ENCODE measurements around the gene KCNAB1. TPM values are rescaled to one million over a fixed set of nuclear protein-coding genes. Genes with fewer than 3 reads are reported as not detected.
"Not testable (repeated sequence)": the region's sequence is repeated elsewhere in the genome, so short reads cannot be mapped to it uniquely, and the experiment has no call there.

The KCNAB1 gene
- total RNA-seq, 1 donor from 2014 or later = under 0.01 TPM

DNA sequence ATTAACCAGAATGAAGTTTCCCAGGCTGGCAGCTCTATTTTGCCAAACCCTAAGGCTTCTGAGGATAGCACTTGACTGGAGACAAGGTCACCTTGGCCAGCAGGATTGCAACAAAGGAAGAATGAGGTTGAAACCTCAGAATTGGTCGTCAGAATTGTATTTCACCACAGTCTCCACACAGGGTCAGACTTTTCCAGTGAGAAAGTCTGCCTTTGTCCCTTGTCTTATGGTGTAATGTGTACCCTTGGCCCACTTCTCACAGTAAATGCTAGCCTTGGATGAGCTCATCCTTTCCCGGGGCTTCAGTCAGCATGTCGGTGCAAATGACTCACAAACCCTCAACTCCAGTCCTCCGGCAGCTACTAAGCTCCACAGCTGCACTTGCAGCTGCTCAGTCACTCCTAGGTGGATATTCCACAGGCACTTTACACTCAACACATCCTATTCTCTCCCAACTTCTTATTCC is 414.8 kb downstream of the KCNAB1 start:
- DNase-seq (ENCODE audit: low read depth in 2 of 2) = peak; percentile 70 to 97

- DNase-seq (ENCODE audit: low read depth in 2 of 2) = no peak
These were observed 415.4 kb downstream of the KCNAB1 start for GRCh38 chr3:156535798-156536197.

DNA sequence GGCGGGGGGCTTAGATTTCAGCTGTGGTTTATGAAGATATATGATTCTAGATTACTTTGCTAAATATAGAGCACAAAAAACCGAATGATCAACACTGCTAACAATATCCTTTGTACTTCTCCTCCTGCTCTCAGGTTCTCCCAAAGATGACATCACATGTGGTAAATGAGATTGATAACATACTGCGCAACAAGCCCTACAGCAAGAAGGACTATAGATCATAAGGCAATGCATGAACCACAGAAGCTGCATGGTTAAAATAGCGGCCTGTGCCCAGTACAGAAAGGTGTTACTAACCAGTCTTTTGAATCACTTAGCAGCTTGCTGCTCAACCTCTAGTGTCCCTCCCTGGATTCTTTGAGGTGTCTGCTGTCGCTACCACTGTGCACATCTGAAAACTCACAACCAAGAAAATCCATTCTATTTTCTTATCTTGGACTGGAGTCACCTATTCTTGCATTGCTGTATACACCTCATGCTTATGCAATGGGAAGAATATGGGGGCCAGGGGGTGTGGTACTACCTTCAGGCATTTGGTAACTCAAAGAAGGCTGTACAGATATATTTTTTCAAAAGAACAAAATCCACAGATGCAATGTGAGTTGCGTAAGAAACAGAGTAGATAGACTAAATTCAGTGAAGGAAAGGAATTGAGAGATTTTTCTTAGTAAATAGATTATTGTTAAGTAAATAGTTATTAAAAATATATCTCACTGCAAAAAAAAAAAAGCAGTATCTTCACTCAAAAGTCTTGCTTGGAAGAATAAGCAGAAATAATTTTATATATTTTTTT is 416.3 kb downstream of the KCNAB1 start:
- DNase-seq (ENCODE audit: low read depth in 2 of 2) = no peak

GRCh38 chr3:156539051-156539450 is 418.7 kb downstream of the KCNAB1 start:
- DNase-seq (ENCODE audit: low read depth in 2 of 2) = no peak

GRCh38 chr3:156539802-156540201 is 419.4 kb downstream of the KCNAB1 start:
- no peak for DNase-seq (ENCODE audit: low read depth in 2 of 2)

DNA sequence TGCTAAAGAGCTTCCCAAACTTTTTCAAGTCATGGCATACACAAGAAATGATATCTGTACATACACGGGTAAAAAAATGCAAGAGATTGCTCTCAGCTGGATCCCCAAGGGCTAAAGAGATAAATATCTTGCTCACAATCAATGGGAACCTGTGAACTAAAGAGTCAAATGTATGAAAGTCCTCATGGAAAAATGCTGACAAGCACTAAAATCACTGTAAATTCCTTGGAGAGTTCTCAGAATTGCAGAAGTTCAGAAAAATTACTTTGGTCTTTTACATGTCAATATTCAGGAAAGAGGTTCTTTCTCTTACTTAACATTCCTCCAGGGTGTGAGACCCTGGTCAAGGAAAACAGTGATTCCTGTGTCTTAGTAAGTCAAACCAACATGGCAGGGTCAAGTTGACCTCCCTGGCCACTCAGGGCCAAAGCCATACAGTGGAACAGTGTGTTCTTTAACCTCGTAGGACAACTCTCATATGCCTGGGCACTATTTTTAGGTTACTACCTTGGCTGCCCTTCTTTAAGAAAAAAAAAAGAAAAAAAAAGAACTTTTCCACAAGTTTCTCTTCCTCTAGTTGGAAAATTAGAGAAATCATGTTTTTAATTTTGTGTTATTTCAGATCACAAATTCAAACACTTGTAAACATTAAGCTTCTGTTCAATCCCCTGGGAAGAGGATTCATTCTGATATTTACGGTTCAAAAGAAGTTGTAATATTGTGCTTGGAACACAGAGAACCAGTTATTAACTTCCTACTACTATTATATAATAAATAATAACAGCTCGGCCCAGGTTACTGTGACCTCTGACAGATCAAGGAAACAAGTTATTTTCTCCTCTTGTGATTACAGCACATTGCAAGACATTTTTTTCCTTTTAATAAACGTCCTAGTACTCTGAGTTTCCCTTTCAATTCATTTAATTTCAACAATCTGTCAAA is 422.0 kb downstream of the KCNAB1 start:
- no peak for DNase-seq (ENCODE audit: low read depth in 2 of 2)

DNA sequence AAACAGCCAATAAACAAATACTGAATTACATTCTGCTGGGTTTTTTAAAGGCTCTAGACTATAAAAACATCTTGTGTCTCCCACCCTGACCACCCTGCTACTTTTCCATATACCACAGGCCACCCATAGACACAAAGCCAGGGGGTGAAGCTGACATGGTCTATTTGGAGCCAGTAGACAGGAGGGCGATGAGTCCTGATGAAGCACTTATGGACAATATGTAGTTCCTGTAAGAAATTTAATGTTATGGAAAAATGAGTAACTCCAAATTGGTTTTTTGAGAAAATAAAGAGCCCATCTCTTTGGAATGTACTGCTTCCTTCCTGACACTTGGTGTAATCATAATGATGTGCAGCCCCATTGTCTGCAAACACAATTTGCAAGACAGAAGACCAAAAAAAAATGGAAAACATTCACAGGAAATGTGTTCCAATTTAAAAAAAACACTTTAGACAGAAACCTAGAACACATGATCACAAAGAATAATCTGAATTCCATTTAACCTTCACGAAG is 422.7 kb downstream of the KCNAB1 start:
- DNase-seq (ENCODE audit: low read depth in 2 of 2) = peak in 1 of 2 donors; percentile 69

DNA sequence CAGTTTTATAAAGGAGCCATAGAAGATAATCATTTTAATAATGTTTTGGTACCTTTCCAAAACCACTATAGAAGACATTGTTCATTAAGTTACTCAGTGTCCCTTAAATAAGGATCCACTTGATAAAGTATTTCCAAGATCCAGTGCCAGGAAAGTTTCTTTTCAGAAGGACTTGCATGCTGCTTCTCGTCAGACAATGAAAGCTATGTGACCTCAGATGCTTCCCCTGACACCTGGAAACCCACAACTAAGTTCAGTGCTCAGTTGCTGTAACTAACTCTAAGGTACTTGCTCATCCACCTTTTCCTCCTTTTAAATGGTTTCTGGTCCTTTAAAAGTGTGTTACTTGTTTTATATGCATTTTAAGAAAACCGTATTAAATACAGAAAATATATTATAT is 427.3 kb downstream of the KCNAB1 start:
- peak in 1 of 2 donors; percentile 62 for DNase-seq (ENCODE audit: low read depth in 2 of 2)

GRCh38 chr3:156548041-156548687 is 427.8 kb downstream of the KCNAB1 start:
- DNase-seq (ENCODE audit: low read depth in 2 of 2) = no peak

DNA sequence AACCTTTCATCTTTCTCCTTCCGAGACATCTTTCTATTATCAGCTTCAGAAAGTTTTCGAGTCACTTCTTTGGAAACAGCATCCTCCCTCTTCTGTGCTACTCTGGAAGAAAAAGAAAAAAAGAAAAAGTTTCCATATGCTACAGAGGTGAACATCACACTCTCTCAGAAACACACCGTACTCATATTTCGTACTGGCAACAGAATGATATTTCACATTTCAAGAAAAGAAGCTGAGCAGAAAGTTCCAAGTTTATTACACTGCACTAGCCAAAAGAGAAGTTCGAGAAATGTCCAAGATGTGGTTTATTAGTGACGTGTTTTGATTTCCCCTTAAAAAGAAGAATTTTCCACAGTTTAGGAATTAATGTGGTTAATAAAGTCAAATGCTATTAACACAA is 428.5 kb downstream of the KCNAB1 start:
- no peak for DNase-seq (ENCODE audit: low read depth in 2 of 2)

DNA sequence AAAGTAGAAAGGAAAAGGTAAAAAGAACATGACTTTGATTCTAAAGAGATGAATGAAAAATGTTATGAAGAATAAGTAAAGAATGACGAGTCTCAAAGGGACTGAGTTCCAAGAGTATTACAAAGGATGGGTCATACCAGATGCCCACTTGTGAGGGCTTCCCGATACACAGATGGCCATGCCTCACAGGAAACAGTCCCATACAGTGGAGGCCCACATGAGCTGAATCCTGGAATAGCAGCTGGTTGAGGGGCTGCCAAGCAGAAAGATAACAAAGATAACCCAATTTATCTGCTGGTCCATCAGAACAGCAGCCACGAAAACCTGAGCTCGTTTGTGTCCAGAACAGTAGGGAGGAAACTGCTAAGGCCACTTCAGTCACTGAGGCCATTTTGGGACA is 430.9 kb downstream of the KCNAB1 start:
- DNase-seq (ENCODE audit: low read depth in 2 of 2) = peak in 1 of 2 donors; percentile 61

GRCh38 chr3:156551746-156552145 is 431.4 kb downstream of the KCNAB1 start:
- DNase-seq (ENCODE audit: low read depth in 2 of 2) = peak in 1 of 2 donors; percentile 39

- DNase-seq (ENCODE audit: low read depth in 2 of 2) = no peak
These were observed 432.6 kb downstream of the KCNAB1 start for GRCh38 chr3:156552973-156553372.

GRCh38 chr3:156553705-156554356 is 433.5 kb downstream of the KCNAB1 start:
- DNase-seq (ENCODE audit: low read depth in 2 of 2) = peak in 1 of 2 donors; percentile 75

DNA sequence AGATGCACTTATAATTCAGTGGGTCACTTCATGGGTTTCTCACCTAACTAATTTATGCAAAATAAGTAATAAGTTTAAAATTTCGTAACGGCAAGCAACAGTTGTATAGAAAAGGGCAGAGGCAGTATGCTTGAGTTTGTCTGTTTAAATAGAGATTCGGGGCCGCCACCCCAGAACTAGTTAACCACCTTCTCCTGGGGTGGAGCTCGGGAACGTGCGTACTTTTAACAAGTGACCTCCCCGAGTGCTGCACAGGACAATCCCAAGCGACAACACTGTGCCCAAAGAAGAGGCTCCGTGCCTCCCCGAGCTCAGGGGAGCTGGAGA is 434.1 kb downstream of the KCNAB1 start:
- DNase-seq (ENCODE audit: low read depth in 2 of 2) = no peak

DNA sequence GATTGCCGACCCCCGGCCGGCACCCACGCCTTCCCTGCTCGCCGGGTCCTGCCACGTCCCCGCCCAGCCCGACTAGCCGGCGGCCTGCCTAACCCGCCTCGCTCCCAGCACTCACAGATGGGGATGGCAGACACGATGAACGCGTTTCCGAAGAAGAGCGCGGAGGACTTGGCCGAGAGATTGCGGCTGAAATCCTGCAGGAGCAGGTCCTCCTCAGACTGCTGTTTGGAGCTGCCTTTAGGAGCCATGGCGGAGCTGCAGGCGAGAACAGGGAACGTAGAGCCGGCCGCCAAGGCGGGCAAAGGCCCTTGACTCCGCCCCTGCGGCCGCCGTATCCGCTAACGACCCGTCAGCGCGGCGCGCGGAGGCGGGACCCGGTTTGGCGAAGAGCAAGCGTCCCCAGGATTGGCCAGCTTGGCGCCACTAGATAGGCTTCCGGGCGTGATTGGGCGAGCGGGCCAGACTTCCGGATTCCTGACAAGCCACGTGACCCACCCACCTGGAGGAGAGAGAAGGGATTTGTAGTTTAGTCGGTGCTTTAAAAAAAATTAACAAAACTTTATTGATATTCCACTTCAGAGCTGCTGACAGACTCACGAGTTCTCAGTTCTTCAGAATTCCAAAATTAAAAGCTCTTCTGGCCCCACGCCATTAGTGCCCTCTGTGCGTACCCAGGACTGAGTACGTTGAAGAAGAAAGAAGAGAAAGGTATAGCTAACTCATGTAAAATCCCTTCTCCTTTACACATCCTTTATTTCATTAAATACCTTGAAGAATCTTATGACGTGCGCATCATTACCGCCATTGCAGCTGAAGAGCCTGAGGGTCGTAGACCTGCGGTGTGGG is 434.7 kb downstream of the KCNAB1 start, which contains the start of gene SSR3:
Gene SSR3, minus strand, starts transcription at position 276 of the 846 bp plus-strand sequence. Its CDS starts 28 bp downstream, at position 248.
- DNase-seq (ENCODE audit: low read depth in 2 of 2) = peak; percentile 99 to 100

- DNase-seq (ENCODE audit: low read depth in 2 of 2) = no peak
These were observed 438.0 kb downstream of the KCNAB1 start for GRCh38 chr3:156558389-156558788.

GRCh38 chr3:156559321-156559720 is 438.9 kb downstream of the KCNAB1 start:
- no peak for DNase-seq (ENCODE audit: low read depth in 2 of 2)

DNA sequence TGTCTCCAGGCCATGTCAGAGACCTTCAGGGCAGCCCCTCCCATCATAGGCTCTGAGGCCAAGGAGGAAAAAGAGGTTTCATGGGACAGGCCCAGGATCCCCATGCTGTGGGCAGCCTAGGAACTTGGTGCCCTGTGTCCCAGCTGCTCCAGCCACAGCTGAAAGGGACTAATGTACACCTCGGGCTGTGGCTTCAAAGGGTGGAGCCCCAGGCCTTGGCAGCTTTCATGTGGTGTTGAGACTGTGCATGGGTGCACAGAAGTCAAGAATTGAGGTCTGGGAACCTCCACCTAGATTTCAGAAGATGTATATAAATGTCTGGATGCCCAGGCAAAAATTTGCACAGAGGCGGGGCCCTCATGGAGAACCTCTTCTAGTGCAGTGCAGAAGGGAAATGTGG is 441.2 kb downstream of the KCNAB1 start:
- no peak for DNase-seq (ENCODE audit: low read depth in 2 of 2)

GRCh38 chr3:156562486-156562885 is 442.1 kb downstream of the KCNAB1 start:
- not testable (repeated sequence) for DNase-seq (ENCODE audit: low read depth in 2 of 2)

Measured in dermis microvascular lymphatic vessel endothelial cell (primary cell).